Thyroid gland (tissue), 4 donors: ENCODE data around the gene AGMO.

Source experiments
- POLR2A ChIP-seq, 2 donors: fragments of 450-650 bp; IDR thresholded peaks; one replicate each; pipeline ENCODE4 v1.6.1; 2017; ENCODE audit warnings: antibody characterized with exemption in 2 of 2, mild to moderate bottlenecking in 2 of 2, moderate library complexity in 1 of 2
- TF ChIP-seq, protein P1 (sequence below), 6 experiments: fragments of 200-600 bp in 3 of 6; fragments of 450-650 bp in 3 of 6; sonication (generic) in 3 of 6; IDR thresholded peaks; one replicate each; pipeline ENCODE4 v1.5.1; 2016 to 2019; ENCODE audit warnings: antibody characterized with exemption in 6 of 6, mild to moderate bottlenecking in 2 of 6, inconsistent platforms in 1 of 6, moderate library complexity in 1 of 6

DNA sequence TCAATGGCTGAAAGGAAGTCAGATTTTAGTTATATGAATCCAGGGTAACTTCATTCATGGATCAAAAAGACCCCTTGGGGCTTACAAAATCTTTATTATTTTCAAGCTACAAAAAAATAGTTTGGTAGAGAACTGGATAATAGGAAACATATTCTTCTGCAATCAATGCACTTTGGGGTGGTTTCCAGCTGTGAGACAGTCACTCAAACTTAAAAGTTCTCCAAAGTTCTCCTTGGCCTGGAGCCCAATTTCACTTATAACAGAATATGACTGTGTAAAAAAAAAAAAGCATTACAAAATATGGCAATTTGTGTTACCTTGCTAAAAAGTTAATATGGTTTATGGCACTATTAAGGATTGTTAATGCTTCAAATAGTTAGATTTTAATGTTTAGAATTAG is 255.5 kb downstream of the AGMO start:
- no peak for TF ChIP-seq POLR2A (IDR thresholded peaks at IDR 0.05)
- TF ChIP-seq, protein P1, sequence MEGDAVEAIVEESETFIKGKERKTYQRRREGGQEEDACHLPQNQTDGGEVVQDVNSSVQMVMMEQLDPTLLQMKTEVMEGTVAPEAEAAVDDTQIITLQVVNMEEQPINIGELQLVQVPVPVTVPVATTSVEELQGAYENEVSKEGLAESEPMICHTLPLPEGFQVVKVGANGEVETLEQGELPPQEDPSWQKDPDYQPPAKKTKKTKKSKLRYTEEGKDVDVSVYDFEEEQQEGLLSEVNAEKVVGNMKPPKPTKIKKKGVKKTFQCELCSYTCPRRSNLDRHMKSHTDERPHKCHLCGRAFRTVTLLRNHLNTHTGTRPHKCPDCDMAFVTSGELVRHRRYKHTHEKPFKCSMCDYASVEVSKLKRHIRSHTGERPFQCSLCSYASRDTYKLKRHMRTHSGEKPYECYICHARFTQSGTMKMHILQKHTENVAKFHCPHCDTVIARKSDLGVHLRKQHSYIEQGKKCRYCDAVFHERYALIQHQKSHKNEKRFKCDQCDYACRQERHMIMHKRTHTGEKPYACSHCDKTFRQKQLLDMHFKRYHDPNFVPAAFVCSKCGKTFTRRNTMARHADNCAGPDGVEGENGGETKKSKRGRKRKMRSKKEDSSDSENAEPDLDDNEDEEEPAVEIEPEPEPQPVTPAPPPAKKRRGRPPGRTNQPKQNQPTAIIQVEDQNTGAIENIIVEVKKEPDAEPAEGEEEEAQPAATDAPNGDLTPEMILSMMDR (IDR thresholded peaks at IDR 0.05), result no peak
